ENCODE measurements around the gene PTPN5. TPM values are rescaled to one million over a fixed set of nuclear protein-coding genes. Genes with fewer than 3 reads are reported as not detected.

The PTPN5 gene
- total RNA-seq, 2 donors from 2014 or later, result not detected

GRCh38 chr11:18739685-18740084 is 51.9 kb downstream of the PTPN5 start:
- H3K4me3 Mint-ChIP-seq, result no peak overlapping the region
- no peak overlapping the region for H3K27ac Mint-ChIP-seq
- H3K4me1 Mint-ChIP-seq, result no peaks in the 10 kb centered on the region
- no peak for ATAC-seq (replicated peaks)
- no peaks in the 10 kb centered on the region for H3K27me3 Mint-ChIP-seq
- no peaks in the 10 kb centered on the region for H3K9me3 Mint-ChIP-seq
- H3K36me3 Mint-ChIP-seq (ENCODE audit: low read depth), result no peaks in the 10 kb centered on the region

- H3K27ac Mint-ChIP-seq, result no peak overlapping the region
- H3K4me3 Mint-ChIP-seq, result no peak overlapping the region
- ATAC-seq (replicated peaks), result peak; percentile 24
- H3K9me3 Mint-ChIP-seq, result no peaks in the 10 kb centered on the region
- H3K27me3 Mint-ChIP-seq, result no peaks in the 10 kb centered on the region
- no peaks in the 10 kb centered on the region for H3K36me3 Mint-ChIP-seq (ENCODE audit: low read depth)
- H3K4me1 Mint-ChIP-seq, result no peaks in the 10 kb centered on the region
Measured at GRCh38 chr11:18737642-18738041, 54.0 kb downstream of the PTPN5 start.

DNA sequence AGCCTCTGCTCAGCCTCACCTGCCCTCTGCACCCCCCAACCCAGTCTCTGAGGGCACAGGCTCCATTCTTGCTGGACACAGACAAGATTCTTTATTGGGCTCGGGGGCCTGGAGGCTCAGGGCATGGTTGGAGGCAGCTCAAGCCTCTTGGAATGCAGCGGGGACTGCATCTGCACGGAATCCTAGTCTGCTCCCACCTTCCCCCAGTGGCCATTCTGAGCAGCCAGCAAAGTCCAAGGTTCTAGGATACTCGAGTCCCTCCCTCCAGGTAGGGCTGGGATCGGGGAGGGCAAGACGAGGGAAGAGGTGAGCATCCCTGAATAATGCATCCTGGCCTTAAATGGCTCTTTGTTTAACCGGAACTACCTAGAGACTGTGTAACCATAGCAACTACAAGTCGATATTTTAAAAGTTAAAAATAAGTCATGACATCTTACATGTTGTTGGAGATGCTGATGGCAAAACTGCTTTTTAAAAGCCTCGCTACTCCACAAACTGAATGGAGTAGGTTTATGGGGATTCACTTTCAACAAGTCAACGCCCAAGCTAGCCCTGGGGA is 54.9 kb downstream of the PTPN5 start:
- no peak overlapping the region for H3K27ac Mint-ChIP-seq
- H3K36me3 Mint-ChIP-seq (ENCODE audit: low read depth), result no peaks in the 10 kb centered on the region
- H3K4me3 Mint-ChIP-seq, result no peak overlapping the region
- ATAC-seq (replicated peaks), result no peak
- H3K9me3 Mint-ChIP-seq, result no peaks in the 10 kb centered on the region
- H3K27me3 Mint-ChIP-seq, result no peaks in the 10 kb centered on the region
- no peaks in the 10 kb centered on the region for H3K4me1 Mint-ChIP-seq

DNA sequence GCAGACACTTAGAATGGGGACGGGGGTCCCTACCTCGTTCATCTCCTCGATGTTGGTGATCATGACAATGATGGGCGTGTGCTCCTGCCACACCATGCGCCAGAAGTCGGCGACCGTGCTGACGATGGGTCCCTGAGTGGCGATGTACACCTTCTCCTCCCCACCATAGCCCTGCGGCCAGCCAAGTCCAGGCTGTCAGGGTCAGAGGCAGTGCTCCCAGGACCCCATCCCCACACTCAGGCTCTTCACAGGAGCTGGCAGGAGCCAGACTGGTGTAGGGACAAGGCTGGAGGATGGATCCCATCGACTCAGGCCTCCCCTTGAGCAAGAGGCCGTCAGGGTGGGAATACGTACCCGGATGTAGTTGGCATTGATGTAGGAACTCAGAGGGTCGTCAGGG is 58.4 kb downstream of the PTPN5 start:
- Mint-ChIP-seq H3K27ac (no peak overlapping the region), H3K9me3 (no peaks in the 10 kb centered on the region), H3K4me1 (peaks cover under 1% of the 10 kb centered on the region), H3K4me3 (no peak overlapping the region), H3K36me3 (ENCODE audit: low read depth) (no peaks in the 10 kb centered on the region), H3K27me3 (no peaks in the 10 kb centered on the region)
- no peak for ATAC-seq (replicated peaks)

DNA sequence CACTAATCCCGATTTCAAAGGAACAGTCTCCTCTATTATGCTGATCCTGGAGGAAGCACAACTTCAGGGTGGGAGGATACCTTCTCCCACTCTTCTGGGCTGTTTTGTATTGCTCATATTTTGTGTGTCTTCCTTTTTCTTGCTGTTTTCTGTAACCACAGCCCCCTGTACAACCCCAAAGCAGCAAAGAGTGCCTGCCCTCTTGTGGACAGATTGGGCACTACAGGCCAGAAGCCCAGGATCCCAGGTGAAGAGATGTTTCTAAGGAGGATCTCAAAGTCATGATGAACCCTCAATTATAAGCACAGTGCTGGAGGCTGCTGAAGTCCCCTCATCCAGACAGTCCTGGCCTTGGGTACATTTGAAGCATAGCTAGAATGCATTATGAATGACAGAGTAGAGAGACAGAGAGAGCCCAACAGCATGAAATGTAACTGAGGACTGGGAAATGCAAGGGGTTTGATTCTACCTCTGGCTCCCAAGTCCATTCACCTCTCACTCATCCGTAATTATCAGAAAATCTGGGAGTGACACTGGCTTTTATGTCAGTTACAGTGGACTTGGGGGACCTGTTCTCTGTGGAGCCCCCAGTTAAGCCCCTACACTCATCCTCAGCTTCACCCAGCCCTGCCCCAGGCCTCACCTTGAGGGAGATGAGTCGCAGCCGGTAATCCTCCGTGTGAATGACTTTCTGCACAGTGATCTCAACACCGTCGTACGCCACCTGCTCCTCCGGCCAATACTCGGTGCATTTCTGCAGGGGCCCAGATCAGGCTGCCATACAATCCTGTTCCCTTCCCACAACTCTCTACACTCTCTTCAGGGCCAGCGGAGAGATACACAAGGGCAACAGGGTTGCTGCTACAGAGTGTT is 59.4 kb downstream of the PTPN5 start:
- peak; percentile 66 for ATAC-seq (replicated peaks)
- Mint-ChIP-seq H3K36me3 (ENCODE audit: low read depth) (no peaks in the 10 kb centered on the region), H3K4me1 (peaks cover 9% of the 10 kb centered on the region), H3K27me3 (no peaks in the 10 kb centered on the region), H3K4me3 (no peak overlapping the region), H3K9me3 (no peaks in the 10 kb centered on the region), H3K27ac (no peak overlapping the region)

GRCh38 chr11:18731441-18731840 is 60.2 kb downstream of the PTPN5 start:
- H3K4me3 Mint-ChIP-seq, result no peak overlapping the region
- no peaks in the 10 kb centered on the region for H3K27me3 Mint-ChIP-seq
- H3K36me3 Mint-ChIP-seq (ENCODE audit: low read depth), result no peaks in the 10 kb centered on the region
- H3K27ac Mint-ChIP-seq, result no peak overlapping the region
- ATAC-seq (replicated peaks), result no peak
- H3K4me1 Mint-ChIP-seq, result peaks cover 9% of the 10 kb centered on the region
- no peaks in the 10 kb centered on the region for H3K9me3 Mint-ChIP-seq

DNA sequence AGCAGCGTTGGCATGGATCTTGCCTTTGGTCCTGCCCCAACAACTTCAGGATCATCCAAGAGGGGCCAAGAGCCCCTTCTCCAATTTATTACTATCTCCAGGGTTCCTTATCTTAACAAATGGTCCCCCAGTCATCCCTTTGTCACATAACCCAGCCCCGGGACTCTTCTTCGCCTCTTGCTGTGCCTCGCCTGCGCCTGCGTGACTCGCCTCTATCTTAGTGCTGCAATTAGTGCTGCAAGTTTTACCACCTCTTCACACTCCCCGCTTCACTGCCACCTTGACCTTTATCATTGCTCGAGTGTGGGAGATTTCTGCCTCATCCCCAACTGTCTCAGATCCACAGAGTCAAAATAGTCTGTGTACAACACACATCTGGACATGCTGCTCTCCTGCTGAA is 61.6 kb downstream of the PTPN5 start:
- Mint-ChIP-seq H3K27me3 (no peaks in the 10 kb centered on the region), H3K27ac (no peak overlapping the region), H3K4me3 (no peak overlapping the region), H3K9me3 (no peaks in the 10 kb centered on the region), H3K4me1 (peaks cover 9% of the 10 kb centered on the region), H3K36me3 (ENCODE audit: low read depth) (no peaks in the 10 kb centered on the region)
- no peak for ATAC-seq (replicated peaks)

- no peaks in the 10 kb centered on the region for H3K36me3 Mint-ChIP-seq (ENCODE audit: low read depth)
- no peak overlapping the region for H3K27ac Mint-ChIP-seq
- no peak overlapping the region for H3K4me3 Mint-ChIP-seq
Measured at GRCh38 chr11:18729426-18729825, 62.2 kb downstream of the PTPN5 start.

GRCh38 chr11:18728658-18729057 is 62.9 kb downstream of the PTPN5 start:
- Mint-ChIP-seq H3K4me1 (peaks cover 9% of the 10 kb centered on the region), H3K36me3 (ENCODE audit: low read depth) (no peaks in the 10 kb centered on the region), H3K9me3 (no peaks in the 10 kb centered on the region), H3K27me3 (no peaks in the 10 kb centered on the region), H3K27ac (no peak overlapping the region), H3K4me3 (no peak overlapping the region)
- ATAC-seq (replicated peaks), result no peak

More at GRCh38 chr11:18729426-18729825, 62.2 kb downstream of the PTPN5 start:
- Mint-ChIP-seq H3K9me3 (no peaks in the 10 kb centered on the region), H3K27me3 (no peaks in the 10 kb centered on the region), H3K4me1 (peaks cover 9% of the 10 kb centered on the region)
- no peak for ATAC-seq (replicated peaks)

DNA sequence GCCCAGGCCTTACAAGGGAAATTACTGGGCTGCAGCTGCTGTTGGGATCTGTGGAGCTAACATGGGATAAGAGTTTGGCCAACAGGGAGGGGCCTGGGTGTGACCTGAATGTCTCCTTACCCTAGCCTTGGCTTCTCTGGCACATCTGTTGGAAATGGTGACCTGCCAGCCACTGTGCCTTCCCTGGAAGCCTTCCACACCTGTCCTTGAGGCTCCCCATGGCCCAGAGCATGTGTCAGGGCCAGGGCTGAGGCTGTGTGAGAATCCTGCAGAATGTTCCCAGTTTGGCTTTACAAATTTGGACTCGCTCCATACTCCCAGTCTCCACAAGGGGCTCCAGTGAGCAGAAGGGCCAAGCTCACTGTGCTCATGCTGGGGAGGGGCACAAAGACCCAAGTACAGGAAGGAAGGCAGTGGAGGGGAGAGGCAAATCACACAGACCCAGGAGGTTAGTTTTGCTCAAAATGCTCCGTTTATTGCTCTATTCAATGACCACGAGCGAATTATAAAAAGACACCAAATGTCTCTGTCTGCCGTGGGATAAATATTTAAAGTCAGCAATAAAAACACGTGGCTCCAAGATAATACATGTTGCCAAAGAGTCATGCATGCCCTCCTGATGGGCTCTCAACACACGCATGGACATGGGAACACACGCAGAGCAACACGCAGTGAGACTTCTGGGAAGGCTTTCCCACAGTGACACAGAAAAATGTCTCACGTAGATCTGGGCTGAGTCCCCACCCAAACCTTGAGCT is 63.9 kb downstream of the PTPN5 start:
- Mint-ChIP-seq H3K27me3 (no peaks in the 10 kb centered on the region), H3K9me3 (no peaks in the 10 kb centered on the region), H3K4me1 (peaks cover 9% of the 10 kb centered on the region), H3K27ac (peak overlapping the region; percentile 34), H3K4me3 (no peak overlapping the region), H3K36me3 (ENCODE audit: low read depth) (no peaks in the 10 kb centered on the region)
- peak; percentile 60 for ATAC-seq (replicated peaks)

- H3K27me3 Mint-ChIP-seq, result no peaks in the 10 kb centered on the region
- no peaks in the 10 kb centered on the region for H3K36me3 Mint-ChIP-seq (ENCODE audit: low read depth)
- ATAC-seq (replicated peaks), result no peak
- H3K4me1 Mint-ChIP-seq, result peaks cover 13% of the 10 kb centered on the region
- no peaks in the 10 kb centered on the region for H3K9me3 Mint-ChIP-seq
- no peak within 1 kb of the TSS for H3K4me3 Mint-ChIP-seq
- peak within 1 kb of the TSS; percentile 34 for H3K27ac Mint-ChIP-seq
Measured at GRCh38 chr11:18726040-18726439, 65.6 kb downstream of the PTPN5 start, which contains the start of gene IGSF22. TSS of gene IGSF22 (minus strand) at chr11:18726188. CDS start at chr11:18724236, 1,952 bp downstream.

GRCh38 chr11:18723991-18724390 is 67.6 kb downstream of the PTPN5 start:
- Mint-ChIP-seq H3K36me3 (ENCODE audit: low read depth) (no peaks in the 10 kb centered on the region), H3K9me3 (no peaks in the 10 kb centered on the region), H3K27ac (no peak overlapping the region), H3K4me1 (peaks cover 13% of the 10 kb centered on the region), H3K4me3 (no peak overlapping the region), H3K27me3 (no peaks in the 10 kb centered on the region)
- ATAC-seq (replicated peaks), result no peak

GRCh38 chr11:18722293-18722637 is 69.3 kb downstream of the PTPN5 start:
- H3K27me3 Mint-ChIP-seq, result no peaks in the 10 kb centered on the region
- H3K4me1 Mint-ChIP-seq, result peaks cover 4% of the 10 kb centered on the region
- H3K36me3 Mint-ChIP-seq (ENCODE audit: low read depth), result no peaks in the 10 kb centered on the region
- peak overlapping the region; percentile 89 for H3K4me3 Mint-ChIP-seq
- H3K9me3 Mint-ChIP-seq, result no peaks in the 10 kb centered on the region
- no peak for ATAC-seq (replicated peaks)
- H3K27ac Mint-ChIP-seq, result peak overlapping the region; percentile 64

- Mint-ChIP-seq H3K36me3 (ENCODE audit: low read depth) (no peaks in the 10 kb centered on the region), H3K27ac (peak overlapping the region; percentile 64), H3K4me3 (peak overlapping the region; percentile 89), H3K27me3 (no peaks in the 10 kb centered on the region), H3K9me3 (no peaks in the 10 kb centered on the region), H3K4me1 (peaks cover 4% of the 10 kb centered on the region)
- ATAC-seq (replicated peaks), result peak; percentile 80
Measured at GRCh38 chr11:18721561-18722292, 69.9 kb downstream of the PTPN5 start.
